Stimulated activated CD8-positive, alpha-beta memory T cell treated with anti-CD3 and anti-CD28 coated beads, Interleukin-12 subunit alpha, Interleukin-12 subunit beta, amount 100 ng/mL, for 4 hours (primary cell): ENCODE data around the gene RIMS4.

Source experiments
- DNase-seq: peaks from one replicate; pipeline ENCODE4 v3.0.0-alpha.2; 2020; ENCODE audit warnings: low read depth

RIMS4 gene

DNA sequence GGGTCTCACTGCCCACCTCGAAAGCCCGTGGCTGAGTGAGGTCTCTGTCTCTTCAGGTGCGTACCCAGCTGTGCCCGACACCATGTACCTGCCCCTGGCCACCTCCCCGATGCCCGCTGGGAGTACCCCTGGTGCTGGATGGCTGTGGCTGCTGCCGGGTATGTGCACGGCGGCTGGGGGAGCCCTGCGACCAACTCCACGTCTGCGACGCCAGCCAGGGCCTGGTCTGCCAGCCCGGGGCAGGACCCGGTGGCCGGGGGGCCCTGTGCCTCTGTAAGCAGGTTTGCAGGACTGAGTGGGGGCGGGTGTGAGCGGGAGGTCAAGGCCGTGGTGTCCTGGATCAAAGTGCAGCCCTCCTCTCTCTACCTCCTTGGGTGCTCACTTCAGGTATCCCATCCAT lies 90.5 kb downstream of the RIMS4 start:
- no peak for DNase-seq

DNA sequence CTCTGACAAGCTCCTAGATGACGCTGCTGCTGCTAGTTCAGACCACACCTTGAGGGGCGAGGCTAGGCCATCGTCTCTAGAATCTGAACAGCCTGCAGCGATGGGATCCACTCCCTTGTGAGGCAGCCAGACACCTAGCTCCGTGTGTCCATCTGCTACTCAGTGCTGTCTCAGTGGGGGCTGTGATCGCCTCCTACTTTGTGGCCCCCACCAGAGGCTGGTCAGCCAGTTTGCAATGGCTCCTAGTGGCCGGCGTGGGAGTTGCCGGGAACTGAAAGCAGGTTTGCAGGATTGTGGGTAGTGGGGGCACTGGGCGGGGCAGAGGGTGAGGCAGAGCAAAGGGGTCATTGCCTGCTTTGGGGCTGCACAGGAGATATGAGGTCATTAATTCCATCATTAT lies 92.4 kb downstream of the RIMS4 start:
- no peak for DNase-seq

DNA sequence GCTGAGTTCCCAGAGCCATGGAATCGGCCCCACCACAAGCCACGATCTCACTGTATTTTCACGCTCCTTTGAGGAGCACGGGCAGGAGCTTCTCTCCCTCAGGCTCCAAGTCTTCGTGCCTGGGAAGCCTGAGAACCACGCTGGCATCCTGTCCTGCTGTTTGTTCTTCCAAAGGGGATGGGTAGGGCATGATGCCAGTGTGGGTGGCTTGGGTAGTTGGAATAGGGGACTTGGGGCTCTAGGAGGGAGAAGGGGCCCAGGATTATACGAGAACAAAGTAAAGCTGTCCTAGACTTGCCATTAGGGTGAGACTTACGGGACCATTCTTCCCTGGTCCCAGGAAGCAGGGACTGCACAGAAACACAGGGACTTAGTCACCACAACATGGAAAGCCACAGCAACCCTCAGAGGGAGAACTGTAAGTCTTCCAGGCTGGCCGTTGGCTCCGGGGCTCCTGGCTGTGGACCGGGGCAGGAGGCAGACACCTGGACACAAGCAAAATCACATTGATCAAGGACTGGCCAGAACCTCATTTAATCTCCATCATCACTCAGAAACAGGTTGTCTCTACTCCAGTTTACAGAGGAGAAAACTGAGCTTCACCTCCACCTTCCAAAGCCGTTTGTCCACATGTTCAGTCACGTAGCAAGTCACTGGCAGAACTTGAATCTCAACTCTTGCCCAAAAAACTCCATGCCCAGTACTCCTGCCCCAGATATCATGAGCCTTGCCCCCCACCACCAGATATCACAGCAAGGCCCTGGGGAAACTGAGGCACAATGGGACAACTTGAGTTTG lies 93.8 kb downstream of the RIMS4 start:
- no peak for DNase-seq

DNA sequence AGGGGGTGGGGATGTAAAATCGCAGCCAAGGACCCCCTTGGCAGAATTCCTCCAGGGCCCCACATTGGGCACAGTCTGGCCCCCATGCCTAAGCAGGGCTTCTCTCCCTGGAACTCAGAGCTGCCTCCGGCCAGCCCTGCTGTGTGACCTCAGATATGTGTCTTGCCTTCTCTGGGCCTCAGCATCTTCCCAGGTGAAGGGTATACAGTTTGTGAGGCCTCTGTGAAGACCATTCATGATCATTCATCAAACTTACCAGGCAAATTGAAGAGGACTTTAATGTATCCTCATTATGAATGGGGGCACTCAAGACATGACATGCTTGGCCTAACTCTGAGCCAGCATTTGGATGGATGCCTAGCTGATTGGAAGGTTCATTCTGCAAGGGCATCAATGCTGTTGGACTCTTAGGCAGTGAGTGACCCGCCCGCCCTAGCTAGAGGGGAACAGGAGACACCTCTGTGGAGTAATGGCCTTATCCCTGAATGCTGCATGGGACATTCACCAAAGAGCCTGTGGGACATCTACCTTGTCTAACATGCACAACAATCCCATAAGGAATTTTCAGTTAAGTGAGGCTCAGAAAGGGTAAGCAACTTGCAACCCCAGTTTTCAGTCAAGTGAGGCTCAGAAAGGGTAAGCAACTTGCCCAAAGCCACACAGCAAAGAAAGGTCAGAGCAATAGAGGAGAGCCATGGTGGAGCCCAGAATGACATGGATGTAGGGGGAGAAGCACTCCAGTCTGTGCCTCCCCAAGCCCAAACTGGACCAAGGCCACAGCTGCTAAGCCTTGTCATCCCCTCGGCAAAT lies 94.6 kb downstream of the RIMS4 start:
- no peak for DNase-seq

DNA sequence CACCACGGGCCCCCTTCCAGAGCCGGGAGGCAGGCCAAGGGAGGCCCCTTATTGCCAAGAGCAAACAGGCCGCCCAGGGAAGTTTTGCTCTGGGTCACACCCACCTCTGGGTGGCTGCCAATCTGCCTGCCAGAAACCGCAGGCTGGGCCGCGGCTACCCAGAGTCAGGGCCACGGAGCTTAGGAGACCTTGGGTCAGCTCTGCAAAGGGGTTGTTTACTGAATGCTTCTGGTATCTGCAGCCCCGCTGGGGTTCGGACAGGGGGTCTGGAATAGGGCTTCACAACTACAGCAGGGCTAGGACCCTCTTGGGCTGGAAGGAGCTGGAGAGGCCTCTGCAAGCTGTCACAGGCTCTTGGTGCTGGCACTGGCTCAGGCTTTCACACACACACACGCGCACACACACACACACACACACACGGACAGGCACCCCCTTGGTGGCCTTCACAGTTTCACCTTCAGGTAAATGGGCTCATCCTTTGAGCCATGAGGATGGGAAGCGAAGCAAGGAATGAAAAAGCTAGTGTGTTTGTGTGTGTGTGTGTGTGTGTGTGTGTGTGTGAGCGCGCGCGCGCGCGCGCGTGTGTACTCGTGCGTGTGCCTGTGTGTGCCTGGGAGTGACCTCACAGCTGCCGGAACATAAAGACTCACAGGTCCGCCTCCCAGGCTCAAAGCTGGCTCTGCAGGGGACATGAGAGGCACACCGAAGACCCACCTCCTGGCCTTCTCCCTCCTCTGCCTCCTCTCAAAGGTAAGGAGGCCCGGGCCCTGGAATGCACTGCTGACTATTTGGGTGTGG lies 95.4 kb downstream of the RIMS4 start, which contains the start of gene CCN5:
CCN5 (plus strand) TSS at position 669 of the 798 bp plus-strand sequence; CDS start at position 691, 22 bp downstream.
- no peak for DNase-seq

DNA sequence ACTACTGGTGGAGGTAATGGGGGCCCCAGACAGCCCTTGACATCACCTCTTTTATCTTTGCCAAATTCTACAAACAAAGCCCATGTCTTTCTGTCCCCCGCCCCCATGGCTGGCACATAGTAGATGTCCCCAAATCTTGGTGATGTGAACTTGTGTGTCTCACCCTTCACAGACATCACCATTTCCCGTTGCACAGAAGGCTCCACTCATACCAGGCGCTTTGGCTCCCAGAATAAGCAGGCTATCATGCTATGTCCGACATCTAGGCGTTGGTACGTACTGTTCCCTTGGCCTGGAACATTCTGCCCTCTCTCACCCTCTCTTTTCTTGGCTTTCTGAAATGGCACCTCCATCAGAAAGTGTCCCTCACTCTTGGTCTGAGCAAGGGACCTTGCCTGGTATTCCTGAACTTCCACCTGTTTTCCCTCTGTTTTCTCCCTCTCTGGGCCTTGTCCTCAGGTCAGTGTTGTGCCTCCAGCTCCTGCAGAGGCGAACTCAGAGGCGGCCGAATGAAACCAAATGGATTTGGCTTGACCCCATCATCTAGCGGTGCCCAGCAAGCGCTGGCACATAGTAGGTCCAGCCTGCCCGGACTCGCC lies 96.1 kb downstream of the RIMS4 start:
- no peak for DNase-seq

DNA sequence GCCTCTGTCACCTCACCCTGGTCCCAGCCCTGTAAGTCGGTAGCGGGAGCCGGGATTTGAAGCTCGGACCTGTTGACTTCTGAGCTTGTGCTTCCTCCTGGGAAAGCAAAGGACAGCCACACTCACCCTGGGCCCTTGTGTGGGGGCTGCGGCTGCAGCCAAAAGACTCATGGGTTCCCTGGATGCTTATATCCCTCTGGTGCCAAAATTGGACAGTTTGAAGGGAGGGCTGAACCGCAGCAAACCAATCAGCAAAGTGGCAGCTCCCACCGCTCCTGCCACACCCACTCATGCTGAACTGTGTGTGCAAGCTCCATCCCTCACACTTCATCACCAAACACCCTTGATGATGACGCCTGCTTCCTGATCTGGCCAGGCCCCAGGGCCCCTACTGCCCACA lies 99.1 kb downstream of the RIMS4 start:
- no peak for DNase-seq

DNA sequence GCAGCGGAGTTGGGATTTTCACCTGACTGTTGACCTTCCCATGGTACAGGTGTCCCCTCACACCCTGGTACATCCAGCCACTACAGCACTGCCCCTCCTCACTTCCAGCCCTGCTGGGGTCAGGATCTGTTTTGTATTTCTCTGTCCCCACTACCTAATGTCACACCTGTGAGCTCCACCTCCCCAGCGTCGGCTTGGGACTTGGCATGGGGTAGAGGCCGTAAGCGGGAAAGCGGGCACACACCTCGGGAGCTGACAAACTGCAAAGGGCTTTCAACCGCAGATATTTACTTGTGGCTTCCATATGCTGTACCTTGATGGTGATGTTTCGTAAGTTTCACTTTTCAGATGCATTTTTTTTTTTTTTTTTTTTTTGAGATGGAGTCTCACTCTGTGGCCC lies 100.5 kb downstream of the RIMS4 start:
- no peak for DNase-seq

DNA sequence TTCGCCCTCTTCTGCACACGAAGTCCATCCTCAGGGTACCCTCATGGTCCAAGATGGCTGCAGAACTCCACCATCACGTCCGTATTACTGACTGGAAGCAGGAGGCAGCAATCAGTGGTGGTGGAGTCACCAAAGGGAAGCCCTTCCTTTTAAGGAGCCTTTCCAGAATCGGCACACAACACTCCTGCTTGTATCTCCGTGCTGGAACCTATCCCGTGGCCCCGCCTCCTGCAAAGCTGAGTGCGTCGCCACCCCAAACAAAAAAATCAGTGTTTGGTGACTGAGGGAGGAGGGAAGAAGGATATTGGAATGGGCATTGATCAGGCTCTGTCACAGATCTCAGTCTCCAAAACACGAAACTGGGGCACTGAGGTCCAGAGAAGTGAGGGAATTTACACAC lies 101.0 kb downstream of the RIMS4 start:
- DNase-seq: no peak

DNA sequence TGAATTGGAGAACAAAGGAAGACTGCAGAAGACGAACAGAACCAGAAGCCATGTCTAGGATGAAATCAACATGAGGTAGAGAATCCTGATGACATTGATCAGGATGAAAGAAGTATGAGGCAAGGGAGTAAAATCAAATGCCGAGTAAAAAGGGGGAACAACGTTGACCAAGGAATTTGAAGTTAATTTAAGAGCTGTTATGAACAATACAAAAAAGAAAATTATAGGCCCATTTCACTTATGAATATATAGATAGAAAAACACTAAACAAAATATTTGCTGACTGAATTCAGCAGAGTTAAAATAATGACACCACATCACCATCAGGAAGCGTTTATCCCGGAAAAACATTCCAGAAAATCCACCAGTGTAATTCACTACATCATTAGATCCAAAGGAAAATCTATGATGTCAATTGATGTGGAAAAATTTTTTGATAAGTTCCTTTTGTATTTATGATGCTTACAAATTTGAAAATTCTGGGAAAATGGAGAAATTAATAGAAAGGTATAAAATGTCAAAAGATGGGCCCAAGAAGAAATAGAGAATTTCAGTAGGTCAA lies 103.2 kb downstream of the RIMS4 start:
- no peak for DNase-seq

DNA sequence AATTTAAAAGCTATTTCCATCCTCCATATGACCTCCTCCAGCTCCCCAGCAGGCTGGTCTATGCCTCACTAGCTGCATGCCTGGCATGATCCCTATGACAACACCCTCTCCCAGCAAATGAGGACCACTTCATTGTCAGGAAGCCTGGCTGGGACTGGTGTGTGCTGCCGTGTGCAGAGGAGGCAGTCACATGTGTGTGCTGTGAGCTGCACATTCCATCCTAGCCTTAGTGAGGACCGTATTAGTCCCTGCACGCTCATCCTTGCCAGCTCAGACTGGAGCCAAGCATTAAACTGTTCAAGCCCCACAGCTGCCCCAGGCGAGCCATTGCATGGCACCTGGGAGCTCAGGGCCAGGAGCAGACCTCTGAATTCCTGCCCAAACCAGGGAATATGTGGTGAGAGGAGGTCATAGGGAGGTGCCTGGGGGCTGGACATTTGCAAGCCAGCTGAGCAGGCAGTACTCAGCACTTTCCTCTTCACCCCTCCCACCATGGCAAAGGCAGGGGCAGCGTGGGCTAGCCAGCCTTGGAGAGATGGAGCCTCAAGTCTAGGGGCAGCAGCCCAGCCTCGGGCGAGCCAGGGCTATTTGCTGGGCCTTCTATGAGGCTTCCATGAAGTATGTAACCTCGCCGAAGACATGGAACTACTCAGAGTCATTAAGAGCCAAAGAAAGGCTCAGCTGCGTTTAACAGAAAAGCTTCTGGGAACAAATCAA lies 103.9 kb downstream of the RIMS4 start:
- no peak for DNase-seq

DNA sequence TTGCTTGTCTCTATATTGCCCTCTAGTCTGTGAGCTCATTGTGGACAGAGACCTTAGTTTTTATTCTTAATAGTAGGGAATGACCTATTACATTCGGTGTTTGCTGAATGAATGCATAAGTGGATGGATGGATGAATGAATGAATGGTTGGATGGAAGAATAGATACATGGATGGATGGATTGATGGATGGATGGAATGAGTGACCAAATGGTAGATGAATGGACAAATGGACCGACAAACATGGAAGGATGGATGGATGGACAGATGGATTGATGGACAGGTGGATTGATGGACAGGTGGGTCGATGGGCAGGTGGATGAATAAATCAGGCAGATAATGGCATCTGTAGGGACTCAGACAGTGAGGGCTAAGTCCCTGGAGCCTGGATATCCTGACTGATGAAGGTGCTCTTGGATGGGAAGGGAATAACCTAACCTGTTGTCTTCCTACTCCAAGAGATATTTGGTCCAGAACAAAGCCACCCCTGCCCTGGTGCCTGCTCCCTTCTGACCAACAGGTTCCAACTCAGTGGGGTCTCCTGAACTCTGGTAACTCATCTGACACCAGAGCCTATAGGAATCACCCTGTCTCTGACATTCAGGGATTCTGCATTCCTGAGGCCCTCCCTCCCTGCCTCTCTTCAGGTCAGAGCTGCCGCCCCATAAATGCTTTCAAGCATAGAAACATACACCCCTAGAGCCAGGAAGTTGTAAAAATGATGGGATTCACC lies 104.8 kb downstream of the RIMS4 start:
- DNase-seq: no peak

DNA sequence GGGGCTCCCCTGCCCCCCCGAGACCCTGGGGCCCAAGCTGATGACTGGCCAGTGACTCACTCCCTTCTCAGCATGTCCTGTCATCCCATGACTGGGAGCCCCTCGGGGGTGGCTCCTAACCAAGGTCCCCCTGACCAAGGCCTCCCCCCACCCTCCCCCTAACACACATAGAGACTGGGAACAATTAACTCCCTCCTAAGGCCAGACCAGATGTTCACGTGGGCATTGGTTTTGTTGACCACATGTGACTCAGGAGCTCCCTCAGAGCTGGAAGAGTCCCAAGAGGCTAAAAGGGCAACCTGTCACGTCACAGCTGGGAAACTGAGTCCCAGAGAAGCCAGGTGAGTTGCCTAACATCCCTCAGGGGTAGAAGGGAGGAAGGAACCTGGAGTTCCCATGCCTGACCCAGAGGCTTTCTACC lies 105.8 kb downstream of the RIMS4 start:
- no peak for DNase-seq

DNA sequence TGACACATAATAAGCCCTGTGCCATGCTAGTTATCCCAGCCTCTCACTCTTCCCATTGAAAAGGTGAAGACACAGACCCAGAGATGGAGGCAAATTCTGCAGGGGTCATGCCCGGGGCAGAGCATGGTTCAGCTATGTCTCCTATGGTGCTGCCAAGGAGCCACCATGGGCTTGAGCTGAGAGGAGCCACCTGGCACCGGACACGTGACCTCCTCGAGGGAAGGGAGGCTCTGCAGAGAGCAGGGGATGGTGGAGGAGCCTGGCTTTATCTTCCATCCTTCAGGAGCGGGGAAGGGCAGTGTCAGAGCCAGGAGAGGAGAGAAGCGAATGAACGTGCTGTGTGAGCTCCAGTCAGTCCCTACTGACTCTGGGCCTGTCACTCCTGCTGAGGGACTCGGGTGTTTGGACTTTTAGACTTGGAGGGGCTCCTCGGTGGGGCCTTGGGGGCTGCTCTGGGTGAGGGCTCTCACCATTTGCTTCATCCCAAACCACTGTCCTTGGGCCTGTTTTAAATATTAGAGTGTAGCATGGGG lies 106.3 kb downstream of the RIMS4 start:
- DNase-seq: no peak

DNA sequence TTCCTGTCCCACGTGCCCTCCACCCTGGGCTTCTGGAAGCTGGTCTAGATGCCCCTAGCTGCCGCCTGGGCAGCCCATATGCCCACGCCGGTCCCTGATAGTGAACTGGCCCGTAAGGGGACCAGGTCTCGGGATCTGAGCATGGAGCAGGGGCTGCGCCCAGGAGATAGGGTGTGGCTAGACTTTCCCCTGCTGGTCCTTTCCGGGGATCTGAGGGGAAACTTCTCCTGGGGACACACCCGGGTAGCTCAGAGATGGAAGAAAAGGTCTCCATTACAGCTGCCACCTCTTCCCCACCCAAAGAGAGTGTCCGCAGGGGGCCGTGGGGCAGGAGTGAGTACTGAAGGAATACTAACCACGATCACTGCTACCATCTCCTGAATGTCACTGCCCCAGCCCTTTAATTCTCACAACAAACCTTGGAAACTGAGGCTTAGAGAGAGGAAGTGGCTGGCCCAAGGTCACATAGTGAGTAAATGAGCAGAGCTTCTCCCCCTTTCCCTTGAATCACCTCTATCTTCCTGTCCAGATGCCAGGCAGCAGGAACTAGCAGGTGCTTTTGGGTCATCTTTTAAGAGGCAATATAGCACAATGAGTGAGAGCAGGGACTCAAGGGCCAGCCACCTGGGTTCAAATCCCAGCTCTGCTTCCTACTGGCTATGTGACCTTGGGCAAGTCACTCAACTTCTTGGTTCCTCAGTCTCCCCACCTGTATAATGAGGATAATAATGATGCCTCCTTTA lies 107.0 kb downstream of the RIMS4 start:
- no peak for DNase-seq

DNA sequence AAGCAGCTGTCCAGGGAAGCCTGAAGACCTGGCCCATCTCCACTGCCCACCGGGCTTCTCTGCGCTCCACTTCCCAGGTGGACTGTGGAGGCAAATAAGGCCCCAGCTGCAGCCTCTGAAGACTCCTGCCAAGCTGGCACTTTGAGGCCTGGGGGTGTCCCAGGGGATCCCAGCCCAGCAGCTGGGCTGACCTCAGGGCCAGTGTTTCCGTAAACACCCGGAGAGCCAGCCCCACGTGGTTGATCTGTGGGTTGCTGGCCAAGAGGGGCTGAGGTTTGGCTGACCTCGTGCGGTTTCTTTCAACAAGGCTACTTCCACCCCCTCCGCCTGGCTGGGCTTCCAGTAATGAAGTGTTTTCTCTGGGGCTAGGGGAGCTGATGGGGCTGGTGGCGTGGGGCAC lies 107.6 kb downstream of the RIMS4 start:
- no peak for DNase-seq

DNA sequence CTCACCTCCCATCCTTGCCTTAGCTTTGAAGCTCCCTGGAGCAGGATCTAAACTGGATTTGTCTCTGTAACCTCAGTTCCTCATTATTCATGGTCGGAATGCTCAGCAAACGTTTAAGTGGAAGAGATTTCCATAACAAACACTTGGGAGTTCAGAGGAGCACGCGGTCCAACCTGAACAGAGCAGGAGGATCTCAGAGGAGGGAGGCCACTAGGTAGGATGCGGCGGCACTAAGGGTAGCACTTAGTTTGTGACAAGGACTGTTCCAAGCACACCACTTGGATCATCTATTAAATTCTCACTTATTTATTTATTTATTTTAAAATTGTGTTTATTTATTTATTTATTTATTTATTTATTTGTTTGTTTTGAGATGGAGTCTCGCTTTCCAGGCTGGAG lies 108.5 kb downstream of the RIMS4 start:
- no peak for DNase-seq
